K562 (cell line): Measurements from ENCODE around the gene BPHL. TPM values are rescaled to one million over a fixed set of nuclear protein-coding genes. Genes with fewer than 3 reads are reported as not detected.
A peak's percentile ranks its signal among the peaks of the same experiment; 100 is the strongest.

Experiments used
- ATF1 ChIP-seq, 2 experiments: fragments of 450-650 bp in 1 of 2; IDR thresholded peaks; 2 replicates each; pipeline ENCODE4 v1.6.1; 2016; ENCODE audit warnings: missing compliant biosample characterization in 1 of 2, missing genetic modification characterization in 1 of 2
- CBFA2T2 ChIP-seq: fragments of 450-650 bp; conservative IDR thresholded peaks from 2 replicates; pipeline ENCODE4 v1.6.1; 2017; ENCODE audit warnings: mild to moderate bottlenecking
- CBX1 ChIP-seq: sonication (generic); IDR thresholded peaks from 2 replicates; pipeline ENCODE4 v1.6.1; 2016; ENCODE audit warnings: antibody characterized with exemption, low read depth, mild to moderate bottlenecking
- CBX5 ChIP-seq: IDR thresholded peaks from 2 replicates; pipeline ENCODE4 v1.6.1; 2014; ENCODE audit warnings: low read depth, borderline replicate concordance
- E2F8 ChIP-seq: fragments of 450-650 bp; IDR thresholded peaks from 2 replicates; pipeline ENCODE4 v1.7.1; 2018; ENCODE audit warnings: mild to moderate bottlenecking, low read depth; ENCODE audit not compliant: partially characterized antibody
- EZH2 ChIP-seq: IDR thresholded peaks from 2 replicates; pipeline ENCODE4 v1.6.1; 2012; ENCODE audit warnings: low read depth, mild to moderate bottlenecking, inconsistent platforms, low read length, borderline replicate concordance
- FIP1L1 ChIP-seq: fragments of 200-400 bp; formaldehyde crosslinking; IDR thresholded peaks from 2 replicates; pipeline ENCODE4 v1.6.1; 2018; ENCODE audit warnings: mild to moderate bottlenecking, low read depth, low read length; ENCODE audit not compliant: poor library complexity, severe bottlenecking
- FOXK1 ChIP-seq: sonication (generic); formaldehyde crosslinking; IDR thresholded peaks from 2 replicates; pipeline ENCODE4 v1.8.0; 2022; ENCODE audit warnings: missing genetic modification reagents, mild to moderate bottlenecking, borderline replicate concordance
- NEUROD1 ChIP-seq: fragments of 150-350 bp; IDR thresholded peaks from 2 replicates; pipeline ENCODE4 v1.6.1; 2014; ENCODE audit warnings: borderline replicate concordance, low read length, low read depth; ENCODE audit not compliant: partially characterized antibody
- NR1H2 ChIP-seq: sonication (generic); formaldehyde crosslinking; IDR thresholded peaks from 2 replicates; pipeline ENCODE4 v1.4.0; 2020; ENCODE audit warnings: mild to moderate bottlenecking, missing genetic modification reagents
- SMARCE1 ChIP-seq: fragments of 450-650 bp; IDR thresholded peaks from 2 replicates; pipeline ENCODE4 v1.7.1; 2016; ENCODE audit warnings: mild to moderate bottlenecking
- STAT6 ChIP-seq: sonication (generic); formaldehyde crosslinking; IDR thresholded peaks from 2 replicates; pipeline ENCODE4 v1.8.1; 2023; ENCODE audit warnings: mild to moderate bottlenecking, missing genetic modification reagents
- SUPT5H ChIP-seq: fragments of 450-650 bp; IDR thresholded peaks from 2 replicates; pipeline ENCODE4 v1.6.1; 2016
- THRA ChIP-seq: fragments of 450-650 bp; IDR thresholded peaks from 2 replicates; pipeline ENCODE4 v1.6.1; 2017; ENCODE audit warnings: mild to moderate bottlenecking, moderate library complexity
- ZNF41 ChIP-seq: fragments of 250-450 bp; sonication (Bioruptor Pico); conservative IDR thresholded peaks from 2 replicates; pipeline ENCODE4 v1.4.0; 2020; ENCODE audit warnings: mild to moderate bottlenecking
- ZNF449 ChIP-seq: fragments of 250-450 bp; sonication (Bioruptor Pico); IDR thresholded peaks from 2 replicates; pipeline ENCODE4 v1.8.0; 2022; ENCODE audit warnings: moderate library complexity, mild to moderate bottlenecking, inconsistent platforms
- ZNF699 ChIP-seq: fragments of 250-450 bp; sonication (Bioruptor Pico); IDR thresholded peaks from 2 replicates; pipeline ENCODE4 v1.8.0; 2021; ENCODE audit warnings: mild to moderate bottlenecking, moderate library complexity; ENCODE audit not compliant: insufficient replicate concordance
- ZNF79 ChIP-seq: fragments of 250-450 bp; sonication (Bioruptor Pico); IDR thresholded peaks from 2 replicates; pipeline ENCODE4 v1.4.0; 2020; ENCODE audit warnings: low read depth, mild to moderate bottlenecking, moderate library complexity
- polyA plus RNA-seq, 8 experiments: library from polyadenylated mRNA; depleted of rRNA in 4 of 8; stranded (reverse) in 5 of 8; unstranded in 3 of 8; fragments of >200 nt; fragmentation: Nextera tagmentation in 2 of 8; fragmentation: Illumina TruSeq in 1 of 8; extraction: Ambion mirVana in 2 of 8; extraction: Trizol in 1 of 8; gene quantifications; 2 replicates each; pipeline versions ENCODE4 v1.2.1 to v1.2.3, GENCODE V29; 2011 to 2014; ENCODE audit warnings: inconsistent platforms in 1 of 8, missing spikeins in 1 of 8
- total RNA-seq, 7 experiments: library from RNA; depleted of rRNA in 6 of 7; stranded (reverse); fragments of >200 nt in 6 of 7; fragmentation: Illumina TruSeq in 2 of 7; extraction: Trizol in 2 of 7; gene quantifications; 2 replicates each; pipeline versions ENCODE4 v1.2.1 to v1.2.3, GENCODE V29; 2011 to 2021; ENCODE audit warnings: low replicate concordance in 1 of 7

The BPHL gene
- total and polyA plus RNA-seq, 9 of the 15 experiments (the other 6 are each of a cell fraction or from before 2014, with no cell fraction given) = 3.5 to 17.4 (median 8.2) TPM

- TF ChIP-seq ATF1 (CRISPR knock-in tag; IDR thresholded peaks at IDR 0.05) = no peak
- TF ChIP-seq ATF1 (tag; IDR thresholded peaks at IDR 0.05) = peak; percentile 48
- peak; percentile 65 for TF ChIP-seq SUPT5H
- TF ChIP-seq ZNF449 (CRISPR knock-in tag) = no peak
- TF ChIP-seq THRA = no peak
- TF ChIP-seq CBX5 = no peak
- TF ChIP-seq NR1H2 (CRISPR knock-in tag) = no peak
- TF ChIP-seq SMARCE1 = 0 out of 2 replicates have a peak, but pooled peaks have one; percentile 34
- no peak for TF ChIP-seq EZH2
- no peak for TF ChIP-seq E2F8
- TF ChIP-seq FIP1L1 = no peak
- no peak for TF ChIP-seq ZNF699
- peak; percentile 91 for TF ChIP-seq CBX1
- no peak for TF ChIP-seq FOXK1
- no peak for TF ChIP-seq ZNF41 (CRISPR knock-in tag)
- no peak for TF ChIP-seq ZNF79 (CRISPR knock-in tag)
- no peak for TF ChIP-seq NEUROD1
- peak; percentile 56; the same call in 1 of the 2 replicates for TF ChIP-seq STAT6 (CRISPR knock-in tag)
- TF ChIP-seq CBFA2T2 = no peak
Observed at GRCh38 chr6:3195695-3196497, 77.4 kb downstream of the BPHL start (continued).
